Astrocyte (in vitro differentiated cells and primary cell): ENCODE results near the gene CLHC1. TPM values are rescaled to one million over a fixed set of nuclear protein-coding genes. Genes with fewer than 3 reads are reported as not detected.

ENCODE experiments used
- DNase-seq: peaks from one replicate; pipeline ENCODE4 v3.0.0-alpha.2; 2010; ENCODE audit warnings: low read depth
- FAIRE-seq: peaks from 2 replicates; lab custom pipeline; 2011; peaks lifted over from hg19 to GRCh38; lab: Jason Lieb, UNC
- H2AFZ ChIP-seq: 2 replicates; pipeline ENCODE4 v1.6.0; 2012; ENCODE audit warnings: low read depth, low read length, inconsistent platforms
- H3K27ac ChIP-seq: 2 replicates; pipeline ENCODE4 v1.5.1; 2011; ENCODE audit warnings: low read depth, low read length, inconsistent platforms
- H3K27me3 ChIP-seq: 2 replicates; pipeline ENCODE4 v1.6.0; 2011; ENCODE audit warnings: low read length, inconsistent platforms; ENCODE audit not compliant: insufficient read depth
- H3K36me3 ChIP-seq: 2 replicates; pipeline ENCODE4 v1.5.1; 2011; ENCODE audit warnings: low read length, inconsistent platforms; ENCODE audit not compliant: insufficient read depth
- H3K4me1 ChIP-seq: 2 replicates; pipeline ENCODE4 v1.5.1; 2011; ENCODE audit warnings: low read length, inconsistent platforms; ENCODE audit not compliant: insufficient read depth
- H3K4me2 ChIP-seq: 2 replicates; pipeline ENCODE4 v1.6.0; 2012; ENCODE audit warnings: low read length, inconsistent platforms
- H3K4me3 ChIP-seq: 2 replicates; pipeline ENCODE4 v1.5.1; 2011; ENCODE audit warnings: low read depth, mild to moderate bottlenecking, low read length, inconsistent platforms; ENCODE audit not compliant: insufficient read depth
- H3K79me2 ChIP-seq: 2 replicates; pipeline ENCODE4 v1.6.0; 2012; ENCODE audit warnings: mild to moderate bottlenecking, low read length, inconsistent platforms; ENCODE audit not compliant: insufficient read depth
- H3K9ac ChIP-seq: 2 replicates; pipeline ENCODE4 v1.6.0; 2012; ENCODE audit warnings: mild to moderate bottlenecking, low read length, inconsistent platforms
- H3K9me3 ChIP-seq: 2 replicates; pipeline ENCODE4 v1.5.1; 2012; ENCODE audit warnings: low read depth, mild to moderate bottlenecking, low read length, inconsistent platforms; ENCODE audit not compliant: insufficient read depth
- H4K20me1 ChIP-seq: 2 replicates; pipeline ENCODE4 v1.6.0; 2012; ENCODE audit warnings: low read length, inconsistent platforms; ENCODE audit not compliant: insufficient read depth
- H3K27ac Mint-ChIP-seq: one replicate; pipeline ENCODE4 v1.8.0; 2021; ENCODE audit warnings: mild to moderate bottlenecking, mixed read lengths; ENCODE audit not compliant: unreplicated experiment
- H3K27me3 Mint-ChIP-seq: one replicate; pipeline ENCODE4 v1.8.0; 2021; ENCODE audit warnings: low read depth, mixed read lengths; ENCODE audit not compliant: unreplicated experiment
- H3K36me3 Mint-ChIP-seq: one replicate; pipeline ENCODE4 v1.8.0; 2021; ENCODE audit warnings: low read depth, mixed read lengths; ENCODE audit not compliant: unreplicated experiment
- H3K4me1 Mint-ChIP-seq: one replicate; pipeline ENCODE4 v1.8.0; 2021; ENCODE audit warnings: low read depth, mixed read lengths; ENCODE audit not compliant: unreplicated experiment
- H3K4me3 Mint-ChIP-seq: one replicate; pipeline ENCODE4 v1.8.0; 2021; ENCODE audit warnings: mild to moderate bottlenecking, moderate library complexity, mixed read lengths; ENCODE audit not compliant: unreplicated experiment
- H3K9me3 Mint-ChIP-seq: one replicate; pipeline ENCODE4 v1.8.0; 2021; ENCODE audit warnings: mild to moderate bottlenecking, mixed read lengths; ENCODE audit not compliant: unreplicated experiment
- EZH2 ChIP-seq: IDR thresholded peaks from 2 replicates; pipeline ENCODE4 v1.6.1; 2012; ENCODE audit warnings: mild to moderate bottlenecking, low read length, inconsistent platforms; ENCODE audit not compliant: insufficient read depth
- total RNA-seq: library from RNA; stranded (reverse); gene quantifications from 2 replicates; pipeline ENCODE4 v1.2.1, GENCODE V29; 2021
- TF ChIP-seq, protein P1 (sequence below): IDR thresholded peaks from 2 replicates; pipeline ENCODE4 v1.5.1; 2011; ENCODE audit warnings: low read depth, mild to moderate bottlenecking, inconsistent platforms, low read length, moderate library complexity; ENCODE audit not compliant: insufficient read depth

CLHC1 gene
- total RNA-seq, 1 donor from 2014 or later = 17.5 TPM

- Histone ChIP-seq H2AFZ (no peak overlapping the region), H3K4me1 (no peaks in the 10 kb centered on the region), H3K4me3 (no peak overlapping the region), H4K20me1 (no peaks in the 10 kb centered on the region), H3K36me3 (no peaks in the 10 kb centered on the region), H3K79me2 (no peaks in the 10 kb centered on the region), H3K9me3 (no peaks in the 10 kb centered on the region), H3K4me2 (no peak overlapping the region), H3K27ac (no peak overlapping the region), H3K27me3 (no peaks in the 10 kb centered on the region), H3K9ac (no peak overlapping the region)
- Mint-ChIP-seq H3K4me3 (no peak overlapping the region), H3K9me3 (peaks cover 3% of the 10 kb centered on the region), H3K4me1 (peaks cover 14% of the 10 kb centered on the region), H3K27me3 (peaks cover 6% of the 10 kb centered on the region), H3K27ac (no peak overlapping the region), H3K36me3 (peaks cover 11% of the 10 kb centered on the region)
- TF ChIP-seq, protein P1, sequence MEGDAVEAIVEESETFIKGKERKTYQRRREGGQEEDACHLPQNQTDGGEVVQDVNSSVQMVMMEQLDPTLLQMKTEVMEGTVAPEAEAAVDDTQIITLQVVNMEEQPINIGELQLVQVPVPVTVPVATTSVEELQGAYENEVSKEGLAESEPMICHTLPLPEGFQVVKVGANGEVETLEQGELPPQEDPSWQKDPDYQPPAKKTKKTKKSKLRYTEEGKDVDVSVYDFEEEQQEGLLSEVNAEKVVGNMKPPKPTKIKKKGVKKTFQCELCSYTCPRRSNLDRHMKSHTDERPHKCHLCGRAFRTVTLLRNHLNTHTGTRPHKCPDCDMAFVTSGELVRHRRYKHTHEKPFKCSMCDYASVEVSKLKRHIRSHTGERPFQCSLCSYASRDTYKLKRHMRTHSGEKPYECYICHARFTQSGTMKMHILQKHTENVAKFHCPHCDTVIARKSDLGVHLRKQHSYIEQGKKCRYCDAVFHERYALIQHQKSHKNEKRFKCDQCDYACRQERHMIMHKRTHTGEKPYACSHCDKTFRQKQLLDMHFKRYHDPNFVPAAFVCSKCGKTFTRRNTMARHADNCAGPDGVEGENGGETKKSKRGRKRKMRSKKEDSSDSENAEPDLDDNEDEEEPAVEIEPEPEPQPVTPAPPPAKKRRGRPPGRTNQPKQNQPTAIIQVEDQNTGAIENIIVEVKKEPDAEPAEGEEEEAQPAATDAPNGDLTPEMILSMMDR = no peak
- TF ChIP-seq EZH2 = no peak
- DNase-seq (no peak), FAIRE-seq (no peak)
Observed at GRCh38 chr2:55142518-55142917, 89.6 kb downstream of the CLHC1 start.

DNA sequence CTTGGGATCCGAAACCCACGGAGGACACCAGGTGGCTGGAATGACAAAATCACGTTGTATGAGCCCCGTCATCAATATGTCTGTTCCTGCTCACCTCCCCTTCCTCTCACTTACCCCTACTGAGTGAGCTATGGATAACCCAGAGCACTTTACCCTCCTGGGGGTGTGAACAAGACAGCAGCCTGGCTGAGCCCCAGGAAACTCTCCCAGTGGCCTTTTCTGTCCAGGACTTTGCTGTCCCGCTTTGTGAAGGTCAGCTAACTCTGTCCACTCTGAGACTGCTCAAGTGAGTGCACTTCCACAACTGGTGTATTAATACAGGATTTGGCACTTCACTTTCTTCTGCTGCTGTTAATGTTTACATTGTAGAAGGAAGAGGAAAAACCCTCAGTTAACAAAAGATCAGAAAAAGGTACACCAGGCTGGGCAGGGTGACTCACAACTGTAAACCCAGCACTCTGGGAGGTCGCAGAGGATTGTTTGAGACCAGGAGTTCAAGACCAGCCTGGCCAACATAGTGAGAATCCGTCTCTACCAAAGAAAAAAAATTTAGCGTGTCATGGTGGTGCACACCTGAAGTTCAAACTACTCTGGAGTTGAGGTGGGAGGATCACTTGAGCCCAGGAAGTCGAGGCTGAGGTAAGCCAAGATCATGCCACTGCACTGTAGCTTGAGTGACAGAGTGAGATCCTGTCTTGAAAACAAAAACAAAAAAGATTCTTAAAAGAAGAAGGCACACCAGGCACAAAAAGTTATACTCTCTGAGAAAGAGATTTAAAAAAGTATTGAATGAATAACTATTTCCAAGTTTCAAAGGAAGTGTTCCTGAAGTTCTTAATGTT lies 90.3 kb downstream of the CLHC1 start:
- peaks cover 3% of the 10 kb centered on the region for H3K9me3 Mint-ChIP-seq
- no peak overlapping the region for H3K4me2 ChIP-seq
- TF ChIP-seq EZH2 = no peak
- TF ChIP-seq, protein P1 = no peak
- H3K4me3 Mint-ChIP-seq = no peak overlapping the region
- H3K4me1 ChIP-seq = no peaks in the 10 kb centered on the region
- H3K4me3 ChIP-seq = no peak overlapping the region
- DNase-seq = no peak
- FAIRE-seq = no peak
- H2AFZ ChIP-seq = no peak overlapping the region
- no peaks in the 10 kb centered on the region for H3K27me3 ChIP-seq
- H3K9me3 ChIP-seq = no peaks in the 10 kb centered on the region
- H3K79me2 ChIP-seq = no peaks in the 10 kb centered on the region
- peaks cover 14% of the 10 kb centered on the region for H3K4me1 Mint-ChIP-seq
- H3K36me3 ChIP-seq = no peaks in the 10 kb centered on the region
- H3K9ac ChIP-seq = no peak overlapping the region
- H3K27ac Mint-ChIP-seq = no peak overlapping the region
- no peaks in the 10 kb centered on the region for H4K20me1 ChIP-seq
- peaks cover 11% of the 10 kb centered on the region for H3K36me3 Mint-ChIP-seq
- no peak overlapping the region for H3K27ac ChIP-seq
- H3K27me3 Mint-ChIP-seq = peaks cover 11% of the 10 kb centered on the region
